HepG2 (cell line): ENCODE results near the gene PCDH7. TPM values are rescaled to one million over a fixed set of nuclear protein-coding genes. Genes with fewer than 3 reads are reported as not detected.

Experiments
- ATAC-seq: fragments of 200-7000 bp; cut with Tn5 transposase; 3 replicates; pipeline ENCODE4 v1.9.1; 2020; ENCODE audit warnings: mild to moderate bottlenecking, moderate library complexity
- Bru-seq: library from RNA; stranded (reverse); fragments of 400-500 nt; gene quantifications from one replicate; lab custom pipeline; 2021; lab: Mats Ljungman, UMichigan
- BruChase-seq, 2 experiments: library from RNA; stranded (reverse); fragments of 400-500 nt; gene quantifications; one replicate each; lab custom pipeline; 2021; lab: Mats Ljungman, UMichigan
- BruUV-seq: library from RNA; stranded (reverse); fragments of 400-500 nt; replicated peaks from 2 replicates; lab custom pipeline; 2021; lab: Mats Ljungman, UMichigan
- CTCF ChIA-PET: fragments of 300-600 bp; formaldehyde crosslinking; extraction: SDS; loops from one replicate; lab custom pipeline; 2021; ENCODE audit warnings: low total read pairs, inconsistent platforms, low intra/inter-chr PET ratio; lab: Yijun Ruan, JAX
- POLR2A ChIA-PET: fragments of 350-600 bp; sonication (Branson Sonifier 250); formaldehyde crosslinking; loops from one replicate; lab custom pipeline; 2020; ENCODE audit warnings: antibody characterized with exemption, inconsistent platforms; lab: Yijun Ruan, JAX
- DNase-seq: peaks from one replicate; pipeline ENCODE4 v3.0.0-alpha.2; 2015; ENCODE audit warnings: low spot score
- FAIRE-seq: peaks from 3 replicates; lab custom pipeline; 2011; peaks lifted over from hg19 to GRCh38; lab: Jason Lieb, UNC
- H2AFZ ChIP-seq: one replicate; pipeline ENCODE4 v1.6.1; 2011; ENCODE audit warnings: low read length, inconsistent platforms
- H3K27ac ChIP-seq: fragments of 300-600 bp; 3 replicates; pipeline ENCODE4 v1.8.0; 2011; ENCODE audit warnings: mixed run types, mild to moderate bottlenecking, mixed read lengths, low read length, inconsistent platforms; ENCODE audit not compliant: insufficient read depth; ENCODE audit errors: extremely low read length
- H3K27me3 ChIP-seq, 2 experiments: fragments of 200-600 bp in 1 of 2; 2 replicates in 1 of 2; 3 replicates in 1 of 2; pipeline versions ENCODE4 v1.6.0 to v1.8.0; 2011; ENCODE audit warnings: low read length in 2 of 2, mild to moderate bottlenecking in 2 of 2, moderate library complexity in 2 of 2, inconsistent platforms in 1 of 2; ENCODE audit not compliant: insufficient read depth in 2 of 2, control insufficient read depth in 1 of 2
- H3K36me3 ChIP-seq, 2 experiments: fragments of 200-600 bp in 1 of 2; replicated peaks in 1 of 2; 2 replicates in 1 of 2; 3 replicates in 1 of 2; pipeline versions ENCODE4 v1.5.1 to v1.8.0; 2011; ENCODE audit warnings: low read length in 2 of 2, inconsistent platforms in 1 of 2; ENCODE audit not compliant: insufficient read depth in 2 of 2, control insufficient read depth in 1 of 2
- H3K4me1 ChIP-seq: 2 replicates; pipeline ENCODE4 v1.5.1; 2012; ENCODE audit warnings: low read length, inconsistent platforms; ENCODE audit not compliant: insufficient read depth
- H3K4me2 ChIP-seq: 2 replicates; pipeline ENCODE4 v1.6.0; 2011; ENCODE audit warnings: low read depth, low read length, inconsistent platforms
- H3K4me3 ChIP-seq, 3 experiments: fragments of 200-600 bp in 1 of 3; sonication (generic), shearing (Covaris generic) in 1 of 3; replicated peaks in 1 of 3; 2 replicates each; pipeline ENCODE4 v1.5.1; 2011 to 2016; ENCODE audit warnings: low read length in 3 of 3, inconsistent platforms in 2 of 3, low read depth in 2 of 3, mild to moderate bottlenecking in 2 of 3, control low read depth in 1 of 3, mixed read lengths in 1 of 3; ENCODE audit not compliant: insufficient read depth in 1 of 3
- H3K79me2 ChIP-seq: one replicate; pipeline ENCODE4 v1.6.1; 2011; ENCODE audit warnings: low read length, inconsistent platforms; ENCODE audit not compliant: insufficient read depth
- H3K9ac ChIP-seq: 2 replicates; pipeline ENCODE4 v1.6.0; 2011; ENCODE audit warnings: mild to moderate bottlenecking, low read depth, low read length, inconsistent platforms; ENCODE audit not compliant: insufficient read depth
- H3K9me3 ChIP-seq: 2 replicates; pipeline ENCODE4 v1.5.1; 2012; ENCODE audit warnings: mild to moderate bottlenecking, low read length
- H4K20me1 ChIP-seq: 2 replicates; pipeline ENCODE4 v1.6.0; 2011; ENCODE audit warnings: inconsistent platforms, mild to moderate bottlenecking, low read length, moderate library complexity; ENCODE audit not compliant: insufficient read depth
- CENPX ChIP-seq: sonication (generic); formaldehyde crosslinking; IDR thresholded peaks from 2 replicates; pipeline ENCODE4 v1.9.0; 2021; ENCODE audit warnings: mild to moderate bottlenecking, missing genetic modification reagents, moderate library complexity
- HMG20A ChIP-seq: IDR thresholded peaks from 2 replicates; pipeline ENCODE4 v1.6.1; 2016; ENCODE audit warnings: borderline replicate concordance
- JUND ChIP-seq: sonication (generic); formaldehyde crosslinking; IDR thresholded peaks from 2 replicates; pipeline ENCODE4 v1.8.0; 2022; ENCODE audit warnings: mild to moderate bottlenecking, missing genetic modification reagents
- KLF6 ChIP-seq: IDR thresholded peaks from 2 replicates; pipeline ENCODE4 v1.8.0; 2016; ENCODE audit warnings: missing biosample characterization, missing genetic modification reagents
- YEATS2 ChIP-seq: sonication (generic); formaldehyde crosslinking; IDR thresholded peaks from 2 replicates; pipeline ENCODE4 v1.4.0; 2020; ENCODE audit warnings: missing genetic modification reagents, borderline replicate concordance
- ZNF33A ChIP-seq: sonication (generic); formaldehyde crosslinking; IDR thresholded peaks from 2 replicates; pipeline ENCODE4 v1.5.1; 2020; ENCODE audit warnings: missing genetic modification reagents, mild to moderate bottlenecking, moderate library complexity, borderline replicate concordance
- ZNF572 ChIP-seq: sonication (generic); formaldehyde crosslinking; IDR thresholded peaks from 2 replicates; pipeline ENCODE4 v1.5.1; 2020; ENCODE audit warnings: mild to moderate bottlenecking, missing genetic modification reagents
- ZNF747 ChIP-seq: sonication (generic); formaldehyde crosslinking; IDR thresholded peaks from 2 replicates; pipeline ENCODE4 v1.8.1; 2023; ENCODE audit warnings: missing genetic modification reagents, mild to moderate bottlenecking, borderline replicate concordance
- WGBS: methylation state at CpG from one replicate; pipeline ENCODE4 v1.1.6; 2017; ENCODE audit warnings: low lambda C conversion rate; 5-methylcytosine and 5-hydroxymethylcytosine counted together
- in situ Hi-C: cut with HindIII; loops from 2 replicates; pipeline ENCODE4 v1.10.0; 2017; ENCODE audit warnings: low pct_unique_long_range_greater_than_20kb; ENCODE audit not compliant: extremely low pct_ligation_motif_present
- intact Hi-C: fragments of 100-400 bp; cut with micrococcal nuclease; formaldehyde crosslinking; loops from one replicate; pipeline ENCODE4 v1.10.0; 2022; ENCODE audit not compliant: unreplicated experiment
- long read RNA-seq, 2 experiments: library from RNA in 1 of 2; library from polyadenylated mRNA in 1 of 2; stranded (forward) in 1 of 2; unstranded in 1 of 2; transcript quantifications; one replicate each; pipeline ENCODE4 v2.0.0, GENCODE V29; 2019 to 2022
- polyA minus RNA-seq, 3 experiments: library from RNA; depleted of rRNA, polyadenylated mRNA; stranded (reverse); fragments of >200 nt; gene quantifications; 2 replicates each; pipeline ENCODE4 v1.2.3, GENCODE V29; 2011; ENCODE audit warnings: low replicate concordance in 1 of 3
- polyA plus RNA-seq, 8 experiments: library from polyadenylated mRNA; depleted of rRNA in 3 of 8; stranded (reverse) in 7 of 8; unstranded in 1 of 8; fragments of >200 nt; fragmentation: Illumina TruSeq in 4 of 8; extraction: Trizol in 4 of 8; gene quantifications; 2 replicates each; pipeline versions ENCODE4 v1.2.1 to v1.2.3, GENCODE V29; 2011 to 2016; ENCODE audit warnings: low read depth in 4 of 8, missing spikeins in 1 of 8, mixed read lengths in 1 of 8; ENCODE audit not compliant: insufficient read depth in 1 of 8
- total RNA-seq, 5 experiments: library from RNA; depleted of rRNA; stranded (reverse); fragments of >200 nt; fragmentation: Illumina TruSeq; extraction: Trizol; gene quantifications; 2 replicates each; pipeline ENCODE4 v1.2.3, GENCODE V29; 2016; ENCODE audit warnings: low read depth in 1 of 5
- TF ChIP-seq, protein P1 (sequence below): sonication (generic); formaldehyde crosslinking; IDR thresholded peaks from 2 replicates; pipeline ENCODE4 v1.5.0; 2020; ENCODE audit warnings: missing genetic modification reagents
- TF ChIP-seq, protein P2 (sequence below): sonication (generic); formaldehyde crosslinking; conservative IDR thresholded peaks from 2 replicates; pipeline ENCODE4 v1.8.1; 2023; ENCODE audit warnings: missing genetic modification reagents

Gene PCDH7, protein sequence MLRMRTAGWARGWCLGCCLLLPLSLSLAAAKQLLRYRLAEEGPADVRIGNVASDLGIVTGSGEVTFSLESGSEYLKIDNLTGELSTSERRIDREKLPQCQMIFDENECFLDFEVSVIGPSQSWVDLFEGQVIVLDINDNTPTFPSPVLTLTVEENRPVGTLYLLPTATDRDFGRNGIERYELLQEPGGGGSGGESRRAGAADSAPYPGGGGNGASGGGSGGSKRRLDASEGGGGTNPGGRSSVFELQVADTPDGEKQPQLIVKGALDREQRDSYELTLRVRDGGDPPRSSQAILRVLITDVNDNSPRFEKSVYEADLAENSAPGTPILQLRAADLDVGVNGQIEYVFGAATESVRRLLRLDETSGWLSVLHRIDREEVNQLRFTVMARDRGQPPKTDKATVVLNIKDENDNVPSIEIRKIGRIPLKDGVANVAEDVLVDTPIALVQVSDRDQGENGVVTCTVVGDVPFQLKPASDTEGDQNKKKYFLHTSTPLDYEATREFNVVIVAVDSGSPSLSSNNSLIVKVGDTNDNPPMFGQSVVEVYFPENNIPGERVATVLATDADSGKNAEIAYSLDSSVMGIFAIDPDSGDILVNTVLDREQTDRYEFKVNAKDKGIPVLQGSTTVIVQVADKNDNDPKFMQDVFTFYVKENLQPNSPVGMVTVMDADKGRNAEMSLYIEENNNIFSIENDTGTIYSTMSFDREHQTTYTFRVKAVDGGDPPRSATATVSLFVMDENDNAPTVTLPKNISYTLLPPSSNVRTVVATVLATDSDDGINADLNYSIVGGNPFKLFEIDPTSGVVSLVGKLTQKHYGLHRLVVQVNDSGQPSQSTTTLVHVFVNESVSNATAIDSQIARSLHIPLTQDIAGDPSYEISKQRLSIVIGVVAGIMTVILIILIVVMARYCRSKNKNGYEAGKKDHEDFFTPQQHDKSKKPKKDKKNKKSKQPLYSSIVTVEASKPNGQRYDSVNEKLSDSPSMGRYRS (N-terminal part only)
- not detected in 2 replicates for total RNA-seq (2016; rRNA removed; fragmentation: Illumina TruSeq; extraction: Trizol)
- not detected in 2 replicates for total RNA-seq (2016; cell fraction: cytosol; rRNA removed; fragmentation: Illumina TruSeq; extraction: Trizol; ENCODE audit: low read depth)
- not detected in 2 replicates for total RNA-seq (2016; cell fraction: insoluble cytoplasmic fraction; rRNA removed; fragmentation: Illumina TruSeq; extraction: Trizol)
- total RNA-seq (2016; cell fraction: membrane; rRNA removed; fragmentation: Illumina TruSeq; extraction: Trizol): not detected in 2 replicates
- not detected in 2 replicates for total RNA-seq (2016; cell fraction: nucleus; rRNA removed; fragmentation: Illumina TruSeq; extraction: Trizol)
- not detected in 2 replicates for polyA plus RNA-seq (2011; rRNA removed)
- not detected in 2 replicates for polyA plus RNA-seq (2011; cell fraction: cytosol; rRNA removed)
- 0.03 TPM in 1 of 2 replicates, not detected in the other for polyA plus RNA-seq (2011; cell fraction: nucleus; rRNA removed)
- not detected in 2 replicates for polyA plus RNA-seq (2012)
- polyA plus RNA-seq (2016; cell fraction: cytosol; fragmentation: Illumina TruSeq; extraction: Trizol; ENCODE audit: low read depth): not detected in 2 replicates
- not detected in 2 replicates for polyA plus RNA-seq (2016; cell fraction: insoluble cytoplasmic fraction; fragmentation: Illumina TruSeq; extraction: Trizol; ENCODE audit: low read depth)
- polyA plus RNA-seq (2016; cell fraction: membrane; fragmentation: Illumina TruSeq; extraction: Trizol; ENCODE audit: low read depth): not detected in 2 replicates
- not detected in 2 replicates for polyA plus RNA-seq (2016; cell fraction: nucleus; fragmentation: Illumina TruSeq; extraction: Trizol; ENCODE audit: insufficient read depth, low read depth)
- polyA minus RNA-seq (2011; rRNA and poly(A)+ RNA removed; ENCODE audit: low replicate concordance): 38.9 TPM in 1 of 2 replicates, not detected in the other
- not detected in 2 replicates for polyA minus RNA-seq (2011; cell fraction: cytosol; rRNA and poly(A)+ RNA removed)
- polyA minus RNA-seq (2011; cell fraction: nucleus; rRNA and poly(A)+ RNA removed): 0.12 and 0.13 TPM in 2 replicates
- Bru-seq, nascent RNA: percentile 7 among the genes with signal in this experiment
- percentile 8 among the genes with signal in this experiment for BruChase-seq, experiment 1, labeled RNA remaining after a 6-hour chase
- percentile 7 among the genes with signal in this experiment for BruChase-seq, experiment 2, labeled RNA remaining after a 2-hour chase
- long read RNA-seq, experiment 1: 0 reads
- long read RNA-seq, experiment 2: 0 reads

DNA sequence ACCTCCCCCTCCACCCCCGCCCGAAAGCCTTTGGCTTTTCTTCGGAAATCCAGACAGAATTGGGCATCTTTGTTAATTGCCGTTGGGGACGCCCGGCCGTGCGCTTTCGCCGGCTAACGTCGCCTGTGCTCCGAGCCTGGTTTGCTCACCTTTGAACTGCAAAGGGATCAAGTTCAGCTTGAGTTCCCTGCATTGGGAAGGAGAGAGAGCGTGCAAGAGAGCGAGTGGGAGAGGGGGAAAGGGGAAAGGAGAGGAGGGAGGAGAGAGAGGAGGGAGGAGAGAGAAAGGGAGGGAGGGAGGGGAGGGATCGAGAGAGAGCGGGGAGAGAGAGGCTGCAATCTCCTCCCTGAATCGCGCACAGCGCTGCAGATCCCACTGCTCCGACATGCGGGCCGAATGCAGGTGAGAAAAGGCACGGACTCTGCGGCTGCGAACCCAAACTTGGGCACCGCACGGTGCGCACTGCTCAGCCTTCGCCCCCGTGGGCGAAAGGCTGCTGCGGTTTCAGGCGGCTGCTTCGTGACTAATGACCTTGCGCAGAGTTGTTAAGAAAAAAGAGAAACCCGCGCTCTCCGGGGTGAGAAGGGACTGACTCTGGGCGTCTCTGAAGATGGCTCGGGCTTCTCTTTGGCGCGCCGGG lies at the start of gene PCDH7:
PCDH7 (plus strand) TSS at position 349 of the 640 bp plus-strand sequence. CDS start 1,054 bp downstream, outside the sequence.
- no TSS peak for BruUV-seq
- intact Hi-C loops (no loop called here), in situ Hi-C loops (no loop called here)
- Histone ChIP-seq H3K36me3 (no peaks in the 10 kb centered on the region), H3K4me1 (peaks cover 9% of the 10 kb centered on the region; the same call in 1 of the 2 replicates), H3K4me3 (peak within 1 kb of the TSS in 1 of 3 experiments; percentile 4; a peak in 1 of 6 replicates), H3K9me3 (no peaks in the 10 kb centered on the region), H3K9ac (no peak within 1 kb of the TSS), H3K27me3 (peaks cover 4 to 34% of the 10 kb centered on the region in 2 experiments; a peak in 4 of 5 replicates), H3K4me2 (peak within 1 kb of the TSS; percentile 23; the same call in 1 of the 2 replicates), H2AFZ (no peak within 1 kb of the TSS), H4K20me1 (no peaks in the 10 kb centered on the region), H3K79me2 (no peaks in the 10 kb centered on the region), H3K27ac (no peak within 1 kb of the TSS)
- ATAC-seq: peak; percentile 56
- CTCF ChIA-PET: no interaction called here
- POLR2A ChIA-PET: no interaction called here
- 18% methylated on average over 36 of the region's 44 CpGs for WGBS
- DNase-seq: no peak
- FAIRE-seq: no peak
- TF ChIP-seq ZNF747 (CRISPR knock-in tag): no peak
- no peak for TF ChIP-seq HMG20A
- TF ChIP-seq, protein P1, sequence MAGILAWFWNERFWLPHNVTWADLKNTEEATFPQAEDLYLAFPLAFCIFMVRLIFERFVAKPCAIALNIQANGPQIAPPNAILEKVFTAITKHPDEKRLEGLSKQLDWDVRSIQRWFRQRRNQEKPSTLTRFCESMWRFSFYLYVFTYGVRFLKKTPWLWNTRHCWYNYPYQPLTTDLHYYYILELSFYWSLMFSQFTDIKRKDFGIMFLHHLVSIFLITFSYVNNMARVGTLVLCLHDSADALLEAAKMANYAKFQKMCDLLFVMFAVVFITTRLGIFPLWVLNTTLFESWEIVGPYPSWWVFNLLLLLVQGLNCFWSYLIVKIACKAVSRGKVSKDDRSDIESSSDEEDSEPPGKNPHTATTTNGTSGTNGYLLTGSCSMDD (CRISPR knock-in tag): no peak
- no peak for TF ChIP-seq KLF6 (CRISPR knock-in tag)
- TF ChIP-seq, protein P2, sequence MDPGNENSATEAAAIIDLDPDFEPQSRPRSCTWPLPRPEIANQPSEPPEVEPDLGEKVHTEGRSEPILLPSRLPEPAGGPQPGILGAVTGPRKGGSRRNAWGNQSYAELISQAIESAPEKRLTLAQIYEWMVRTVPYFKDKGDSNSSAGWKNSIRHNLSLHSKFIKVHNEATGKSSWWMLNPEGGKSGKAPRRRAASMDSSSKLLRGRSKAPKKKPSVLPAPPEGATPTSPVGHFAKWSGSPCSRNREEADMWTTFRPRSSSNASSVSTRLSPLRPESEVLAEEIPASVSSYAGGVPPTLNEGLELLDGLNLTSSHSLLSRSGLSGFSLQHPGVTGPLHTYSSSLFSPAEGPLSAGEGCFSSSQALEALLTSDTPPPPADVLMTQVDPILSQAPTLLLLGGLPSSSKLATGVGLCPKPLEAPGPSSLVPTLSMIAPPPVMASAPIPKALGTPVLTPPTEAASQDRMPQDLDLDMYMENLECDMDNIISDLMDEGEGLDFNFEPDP (CRISPR knock-in tag): no peak
- TF ChIP-seq JUND: no peak
- TF ChIP-seq YEATS2 (CRISPR knock-in tag): no peak
- TF ChIP-seq ZNF572 (CRISPR knock-in tag): no peak
- TF ChIP-seq CENPX (CRISPR knock-in tag): no peak
- no peak for TF ChIP-seq ZNF33A (CRISPR knock-in tag)
